ENCODE measurements around the gene HESX1.

DNA sequence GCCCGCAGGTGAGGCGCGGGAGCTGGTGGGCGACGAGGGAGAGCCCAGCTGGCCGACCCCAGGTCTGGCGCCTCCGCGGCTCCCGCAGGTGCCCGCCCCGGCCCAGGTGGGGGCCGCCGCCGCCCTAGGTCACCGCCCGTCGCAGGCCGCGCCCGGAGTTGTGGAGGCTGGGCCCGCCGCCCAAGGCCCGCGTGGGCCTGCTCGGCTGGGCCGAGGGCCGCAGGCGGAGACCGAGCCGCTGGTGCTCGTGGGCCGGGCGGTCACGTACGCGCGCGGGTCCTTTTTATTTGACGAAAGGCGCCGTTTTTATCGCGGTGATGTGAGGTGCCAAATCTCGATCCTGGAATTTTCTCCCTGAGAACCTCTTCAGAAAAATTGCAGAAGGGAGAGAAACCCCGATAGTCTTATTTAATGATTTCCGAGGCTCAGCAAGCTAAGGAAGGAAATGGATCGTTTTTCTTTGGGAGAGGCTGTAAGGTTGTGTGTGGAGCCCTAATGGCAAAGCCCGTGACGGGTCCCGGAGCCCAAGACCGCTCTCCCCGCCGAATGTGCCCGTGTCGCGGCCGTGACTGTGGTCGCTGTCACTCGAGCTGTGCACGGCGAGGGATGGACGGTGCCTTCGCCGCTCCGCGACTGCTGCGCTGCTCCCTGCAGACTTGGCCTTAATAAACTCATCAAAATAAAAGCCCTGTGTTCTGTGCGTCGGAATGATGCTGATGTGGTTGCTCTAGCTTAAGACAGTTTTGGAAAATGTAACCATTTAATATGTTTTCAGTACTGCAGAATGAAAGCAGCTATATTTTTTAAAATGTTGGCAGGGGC lies 28.4 kb upstream of the HESX1 start:
- TF ChIP-seq EZH2phosphoT487 (IDR thresholded peaks at IDR 0.05; ENCODE audit: borderline replicate concordance, low read depth, low read length) = no peak
- TF ChIP-seq, protein P1, sequence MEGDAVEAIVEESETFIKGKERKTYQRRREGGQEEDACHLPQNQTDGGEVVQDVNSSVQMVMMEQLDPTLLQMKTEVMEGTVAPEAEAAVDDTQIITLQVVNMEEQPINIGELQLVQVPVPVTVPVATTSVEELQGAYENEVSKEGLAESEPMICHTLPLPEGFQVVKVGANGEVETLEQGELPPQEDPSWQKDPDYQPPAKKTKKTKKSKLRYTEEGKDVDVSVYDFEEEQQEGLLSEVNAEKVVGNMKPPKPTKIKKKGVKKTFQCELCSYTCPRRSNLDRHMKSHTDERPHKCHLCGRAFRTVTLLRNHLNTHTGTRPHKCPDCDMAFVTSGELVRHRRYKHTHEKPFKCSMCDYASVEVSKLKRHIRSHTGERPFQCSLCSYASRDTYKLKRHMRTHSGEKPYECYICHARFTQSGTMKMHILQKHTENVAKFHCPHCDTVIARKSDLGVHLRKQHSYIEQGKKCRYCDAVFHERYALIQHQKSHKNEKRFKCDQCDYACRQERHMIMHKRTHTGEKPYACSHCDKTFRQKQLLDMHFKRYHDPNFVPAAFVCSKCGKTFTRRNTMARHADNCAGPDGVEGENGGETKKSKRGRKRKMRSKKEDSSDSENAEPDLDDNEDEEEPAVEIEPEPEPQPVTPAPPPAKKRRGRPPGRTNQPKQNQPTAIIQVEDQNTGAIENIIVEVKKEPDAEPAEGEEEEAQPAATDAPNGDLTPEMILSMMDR (conservative IDR thresholded peaks at IDR 0.05; ENCODE audit: low read length) = no peak

Measured in OCI-LY7 (cell line).